Measurements from ENCODE around the gene INPP5F. TPM values are rescaled to one million over a fixed set of nuclear protein-coding genes. Genes with fewer than 3 reads are reported as not detected.
"Not testable (repeated sequence)": the region's sequence is repeated elsewhere in the genome, so short reads cannot be mapped to it uniquely, and the experiment has no call there.

The INPP5F gene
- total and polyA plus RNA-seq, 8 donors = 4.6 to 25.7 (median 16.4) TPM

DNA sequence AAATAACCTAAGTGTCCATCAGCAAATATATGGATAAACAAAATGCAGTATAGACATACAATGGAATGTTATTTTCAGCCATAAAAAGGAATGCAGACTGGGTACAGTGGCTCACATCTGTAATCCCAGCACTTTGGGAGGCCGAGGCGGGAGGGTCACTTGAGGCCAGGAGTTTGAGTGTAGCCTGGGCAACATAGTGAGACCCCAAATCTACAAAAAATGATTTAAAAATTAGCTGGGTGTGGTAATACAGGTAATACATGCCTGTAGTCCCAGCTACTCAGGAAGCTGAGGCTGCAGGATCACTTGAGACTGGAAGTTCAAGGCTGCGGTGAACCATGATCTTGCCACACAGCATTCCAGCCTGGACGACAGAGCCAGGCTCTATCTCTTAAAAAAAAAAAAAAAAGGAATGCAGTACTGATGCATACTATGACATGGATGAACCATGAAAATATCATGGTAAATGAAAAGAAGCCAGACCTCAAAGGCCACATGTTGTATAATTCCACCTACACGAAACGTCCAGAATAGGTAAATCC is 139.9 kb downstream of the INPP5F start:
- H3K36me3 ChIP-seq = peaks cover 0 to 4% (median 0%) of the 10 kb centered on the region in 4 donors
- no peak overlapping the region for H3K4me3 ChIP-seq
- H3K27ac ChIP-seq = no peak overlapping the region
- no peaks in the 10 kb centered on the region for H3K27me3 ChIP-seq
- WGBS, 5 donors = 92 to 94% (median 93%) methylated on average over 6 of the region's 6 CpGs
- intact Hi-C loops (cut with DNase I; ENCODE audit: low total_unique reads) = loop anchor here (10.0 kb wide), 1 partner anchor 121 kb away; no protein-coding TSS in a partner anchor
- H3K9me3 ChIP-seq = no peaks in the 10 kb centered on the region
- DNase-seq = no peak
- TF ChIP-seq EP300 (IDR thresholded peaks at IDR 0.05) (no peak), POLR2A (IDR thresholded peaks at IDR 0.05) (no peak), POLR2AphosphoS5 (IDR thresholded peaks at IDR 0.05) (no peak)
- TF ChIP-seq, protein P1, sequence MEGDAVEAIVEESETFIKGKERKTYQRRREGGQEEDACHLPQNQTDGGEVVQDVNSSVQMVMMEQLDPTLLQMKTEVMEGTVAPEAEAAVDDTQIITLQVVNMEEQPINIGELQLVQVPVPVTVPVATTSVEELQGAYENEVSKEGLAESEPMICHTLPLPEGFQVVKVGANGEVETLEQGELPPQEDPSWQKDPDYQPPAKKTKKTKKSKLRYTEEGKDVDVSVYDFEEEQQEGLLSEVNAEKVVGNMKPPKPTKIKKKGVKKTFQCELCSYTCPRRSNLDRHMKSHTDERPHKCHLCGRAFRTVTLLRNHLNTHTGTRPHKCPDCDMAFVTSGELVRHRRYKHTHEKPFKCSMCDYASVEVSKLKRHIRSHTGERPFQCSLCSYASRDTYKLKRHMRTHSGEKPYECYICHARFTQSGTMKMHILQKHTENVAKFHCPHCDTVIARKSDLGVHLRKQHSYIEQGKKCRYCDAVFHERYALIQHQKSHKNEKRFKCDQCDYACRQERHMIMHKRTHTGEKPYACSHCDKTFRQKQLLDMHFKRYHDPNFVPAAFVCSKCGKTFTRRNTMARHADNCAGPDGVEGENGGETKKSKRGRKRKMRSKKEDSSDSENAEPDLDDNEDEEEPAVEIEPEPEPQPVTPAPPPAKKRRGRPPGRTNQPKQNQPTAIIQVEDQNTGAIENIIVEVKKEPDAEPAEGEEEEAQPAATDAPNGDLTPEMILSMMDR (IDR thresholded peaks at IDR 0.05) = no peak
- peaks cover 11 to 57% (median 22%) of the 10 kb centered on the region in 4 donors for H3K4me1 ChIP-seq

DNA sequence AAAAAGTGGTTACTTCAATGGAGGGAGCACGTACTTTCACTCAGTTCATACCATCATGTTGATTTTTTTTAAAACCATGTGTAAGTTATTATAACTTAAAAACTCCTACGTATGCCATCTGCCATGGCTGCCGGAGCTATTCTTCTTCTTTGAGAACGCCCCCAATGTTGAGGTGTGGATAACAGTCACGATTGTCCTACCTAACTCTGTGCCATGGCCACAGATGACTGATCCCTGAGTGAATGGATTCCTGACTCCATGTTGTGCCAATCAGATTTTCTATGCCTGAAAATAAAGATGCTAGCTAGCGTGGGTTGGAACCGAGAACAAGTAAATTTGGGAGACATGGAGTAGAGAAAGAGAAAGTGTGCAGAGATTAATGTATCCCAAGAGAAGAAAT is 141.5 kb downstream of the INPP5F start:
- 83 to 90% (median 86%) methylated on average over 7 of the region's 7 CpGs for WGBS, 5 donors
- Histone ChIP-seq H3K27ac (no peak overlapping the region), H3K9me3 (no peaks in the 10 kb centered on the region), H3K4me3 (no peak overlapping the region), H3K36me3 (peaks cover 0 to 4% (median 0%) of the 10 kb centered on the region in 4 donors), H3K4me1 (peaks cover 18 to 61% (median 26%) of the 10 kb centered on the region in 4 donors), H3K27me3 (no peaks in the 10 kb centered on the region)
- DNase-seq = no peak
- intact Hi-C loops (cut with DNase I; ENCODE audit: low total_unique reads) = loop anchor here (10.0 kb wide), 1 partner anchor 123 kb away; no protein-coding TSS in a partner anchor
- TF ChIP-seq, protein P1 (IDR thresholded peaks at IDR 0.05) = no peak
- TF ChIP-seq EP300 (IDR thresholded peaks at IDR 0.05) (no peak), POLR2AphosphoS5 (IDR thresholded peaks at IDR 0.05) (no peak), POLR2A (IDR thresholded peaks at IDR 0.05) (no peak)

DNA sequence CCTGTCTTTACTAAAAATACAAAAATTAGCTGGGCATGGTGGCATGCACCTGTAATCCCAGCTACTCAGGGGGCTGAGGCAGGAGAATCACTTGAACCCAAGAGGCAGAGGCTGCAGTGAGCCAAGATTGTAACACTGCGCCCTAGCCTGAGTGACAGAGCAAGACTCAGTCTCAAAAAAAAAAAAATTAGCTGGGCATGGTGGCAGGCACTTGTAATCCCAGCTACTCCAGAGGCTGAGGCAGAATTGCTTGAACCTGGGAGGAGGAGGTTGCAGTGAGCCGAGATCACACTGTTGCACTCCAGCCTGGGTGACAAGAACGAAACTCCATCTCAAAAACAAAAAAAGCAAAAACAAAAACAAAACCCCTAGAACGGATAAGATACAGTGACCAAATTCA is 143.5 kb downstream of the INPP5F start:
- 74 to 88% (median 84%) methylated on average over 4 of the region's 4 CpGs for WGBS, 5 donors
- not testable (repeated sequence) for DNase-seq, H3K9me3 ChIP-seq, H3K27ac ChIP-seq, H3K36me3 ChIP-seq, H3K4me3 ChIP-seq, H3K27me3 ChIP-seq
- intact Hi-C loops (cut with DNase I; ENCODE audit: low total_unique reads) = loop anchor here (10.0 kb wide), 1 partner anchor 125 kb away; no protein-coding TSS in a partner anchor
- H3K4me1 ChIP-seq = peaks cover 22 to 67% (median 32%) of the 10 kb centered on the region in 4 donors

DNA sequence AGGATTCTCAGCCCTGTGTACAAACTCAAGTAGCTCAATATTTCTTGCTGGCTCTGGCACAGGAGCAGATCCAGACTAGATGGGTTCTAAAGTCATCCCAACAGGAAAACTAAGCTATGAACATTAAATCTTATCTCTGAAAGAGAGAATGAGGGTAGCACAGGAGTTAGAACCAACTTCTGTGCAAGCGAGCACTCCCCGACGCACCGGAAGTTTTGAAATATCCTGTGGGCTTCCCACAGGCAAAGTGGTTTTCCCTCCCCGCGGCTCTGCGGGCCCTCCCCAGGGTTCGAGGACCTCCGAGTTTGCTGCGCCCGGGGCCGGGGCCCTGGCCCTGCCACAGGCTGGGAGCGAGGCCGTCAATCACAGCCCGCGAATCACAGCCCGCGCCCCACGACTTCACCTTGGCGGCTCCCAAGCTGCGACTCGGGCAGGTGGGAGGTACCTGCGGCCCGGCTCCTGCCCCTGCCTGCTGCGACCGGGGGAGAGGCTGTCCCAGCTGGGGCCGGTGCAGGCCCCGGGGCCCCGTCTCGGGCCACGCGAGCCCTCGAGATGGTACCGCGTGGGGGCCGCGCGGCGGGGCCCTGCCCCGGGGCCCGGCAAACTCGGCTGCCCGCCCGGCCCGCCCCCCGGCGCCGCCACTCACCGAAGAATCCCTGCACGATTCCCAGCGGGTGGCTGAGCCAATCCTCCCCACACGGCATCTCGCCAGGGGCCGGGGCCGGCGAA is 146.2 kb downstream of the INPP5F start:
- WGBS, 5 donors = 0 to 1% (median 0%) methylated on average over 29 to 56 of the region's 56 CpGs
- intact Hi-C loops (cut with DNase I; ENCODE audit: low total_unique reads) = no loop called here
- Histone ChIP-seq H3K27me3 (no peaks in the 10 kb centered on the region), H3K36me3 (no peaks in the 10 kb centered on the region), H3K27ac (peak overlapping the region; percentile 85 to 97 (median 93)), H3K4me1 (peaks cover 22 to 57% (median 32%) of the 10 kb centered on the region in 4 donors), H3K4me3 (peak overlapping the region; percentile 73 to 92 (median 84)), H3K9me3 (no peaks in the 10 kb centered on the region)
- TF ChIP-seq EP300 (IDR thresholded peaks at IDR 0.05) (no peak), POLR2AphosphoS5 (IDR thresholded peaks at IDR 0.05) (peak in 1 of 3 donors; percentile 5)
- peak; percentile 65 to 84 for DNase-seq

DNA sequence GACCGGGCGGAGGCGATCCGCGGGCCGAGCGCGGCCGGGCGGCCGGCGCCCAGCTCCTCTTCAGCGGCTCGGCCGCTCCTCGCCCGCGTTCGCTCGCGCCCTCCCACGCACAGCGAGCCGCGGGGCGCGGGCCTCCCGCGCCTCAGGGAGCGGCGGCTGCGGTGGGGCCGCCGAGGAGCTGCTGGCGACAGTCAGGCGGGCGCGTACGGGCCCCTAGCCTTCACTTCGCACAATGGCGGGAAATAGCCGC is 146.7 kb downstream of the INPP5F start, which contains the start of gene MCMBP:
Gene MCMBP, minus strand, starts transcription at position 234 of the 250 bp plus-strand sequence. CDS start 259 bp downstream, outside the sequence.
- TF ChIP-seq POLR2A (IDR thresholded peaks at IDR 0.05) (no peak), POLR2AphosphoS5 (IDR thresholded peaks at IDR 0.05) (peak in 1 of 3 donors; percentile 84)
- TF ChIP-seq, protein P1 (IDR thresholded peaks at IDR 0.05) = no peak
- Histone ChIP-seq H3K27me3 (no peaks in the 10 kb centered on the region), H3K4me3 (peak within 1 kb of the TSS; percentile 73 to 92 (median 84)), H3K4me1 (peaks cover 22 to 54% (median 32%) of the 10 kb centered on the region in 4 donors), H3K36me3 (no peaks in the 10 kb centered on the region), H3K27ac (peak within 1 kb of the TSS; percentile 85 to 97 (median 93)), H3K9me3 (no peaks in the 10 kb centered on the region)
- DNase-seq = no peak
- intact Hi-C loops (cut with DNase I; ENCODE audit: low total_unique reads) = no loop called here
- 0 to 1% (median 0%) methylated on average over 5 to 42 of the region's 42 CpGs for WGBS, 5 donors

Measured in stomach (tissue), 9 donors.